B cell (primary cell): ENCODE measurements around the gene TTLL1. TPM values are rescaled to one million over a fixed set of nuclear protein-coding genes. Genes with fewer than 3 reads are reported as not detected.

Experiments used
- ATAC-seq: fragments of 200-7000 bp; cut with Tn5 transposase; one replicate; pipeline ENCODE4 v1.10.0; 2021; ENCODE audit warnings: low read depth, mild to moderate bottlenecking, moderate number of reproducible peaks, moderate library complexity
- CTCF ChIA-PET: fragments of 350-600 bp; sonication (Branson Sonifier 250); formaldehyde crosslinking; loops from one replicate; lab custom pipeline; 2021; ENCODE audit warnings: antibody characterized with exemption, inconsistent platforms; lab: Charles Lee
- POLR2A ChIA-PET: fragments of 350-600 bp; sonication (Branson Sonifier 250); formaldehyde crosslinking; loops from one replicate; lab custom pipeline; 2021; ENCODE audit warnings: antibody characterized with exemption; lab: Charles Lee
- DNase-seq: peaks from one replicate; pipeline ENCODE4 v3.0.0; 2013
- H2AFZ ChIP-seq: 2 replicates; pipeline ENCODE4 v1.6.1; 2012; ENCODE audit warnings: mild to moderate bottlenecking, low read depth, low read length; ENCODE audit not compliant: insufficient read depth, poor library complexity, severe bottlenecking
- H3K27ac ChIP-seq, 2 donors: 1 replicate in 1 of 2; 2 replicates in 1 of 2; pipeline ENCODE4 v1.5.1; 2012 to 2013; ENCODE audit warnings: low read length in 2 of 2, mild to moderate bottlenecking in 2 of 2, moderate library complexity in 1 of 2
- H3K27me3 ChIP-seq, 4 experiments: fragments of 200-600 bp in 1 of 4; sonication (generic) in 1 of 4; replicated peaks in 1 of 4; 1 replicate in 2 of 4; 2 replicates in 2 of 4; pipeline versions ENCODE4 v1.6.1 to v1.7.0; 2013 to 2016; ENCODE audit warnings: low read length in 3 of 4, mild to moderate bottlenecking in 2 of 4, mixed read lengths in 1 of 4, moderate library complexity in 1 of 4; ENCODE audit not compliant: insufficient read depth in 4 of 4, control insufficient read depth in 3 of 4; ENCODE audit errors: control extremely low read depth in 1 of 4
- H3K36me3 ChIP-seq, 2 experiments: replicated peaks in 1 of 2; 1 replicate in 1 of 2; 2 replicates in 1 of 2; pipeline versions ENCODE4 v1.6.1 to v1.7.1; 2013; ENCODE audit warnings: low read length in 1 of 2; ENCODE audit not compliant: insufficient read depth in 2 of 2, control insufficient read depth in 1 of 2; ENCODE audit errors: control extremely low read depth in 1 of 2, extremely low read depth in 1 of 2
- H3K4me1 ChIP-seq, 2 donors: fragments of 200-600 bp in 1 of 2; sonication (generic) in 1 of 2; 1 replicate in 1 of 2; 2 replicates in 1 of 2; pipeline versions ENCODE4 v1.5.1 to v1.6.1; 2013 to 2017; ENCODE audit warnings: low read length in 2 of 2; ENCODE audit not compliant: control insufficient read depth in 2 of 2, insufficient read depth in 2 of 2
- H3K4me2 ChIP-seq: replicated peaks from 2 replicates; pipeline ENCODE3; 2012; ENCODE audit warnings: mild to moderate bottlenecking, low read depth, low read length; ENCODE audit not compliant: poor library complexity, severe bottlenecking
- H3K4me3 ChIP-seq, 5 experiments: fragments of 200-600 bp in 1 of 5; sonication (generic) in 1 of 5; 1 replicate in 3 of 5; 2 replicates in 2 of 5; pipeline versions ENCODE4 v1.5.1 to v1.7.0; 2011 to 2016; ENCODE audit warnings: low read length in 4 of 5, mild to moderate bottlenecking in 4 of 5, low read depth in 2 of 5, control low read depth in 1 of 5, moderate library complexity in 1 of 5; ENCODE audit not compliant: insufficient read depth in 1 of 5; ENCODE audit errors: control extremely low read depth in 1 of 5, extremely low read depth in 1 of 5
- H3K79me2 ChIP-seq: fragments of 200-600 bp; sonication (generic); one replicate; pipeline ENCODE4 v1.6.0; 2016; ENCODE audit warnings: low read length; ENCODE audit not compliant: control insufficient read depth, insufficient read depth
- H3K9ac ChIP-seq: fragments of 200-600 bp; sonication (generic); 2 replicates; pipeline ENCODE4 v1.6.1; 2017; ENCODE audit warnings: mild to moderate bottlenecking, low read length, moderate library complexity
- H3K9me3 ChIP-seq, 3 donors: one replicate each; pipeline versions ENCODE4 v1.6.1 to v1.7.1; 2013; ENCODE audit warnings: low read length in 2 of 3; ENCODE audit not compliant: control insufficient read depth in 2 of 3, insufficient read depth in 1 of 3; ENCODE audit errors: control extremely low read depth in 1 of 3
- H4K20me1 ChIP-seq: 2 replicates; pipeline ENCODE4 v1.6.0; 2012; ENCODE audit warnings: mild to moderate bottlenecking, low read length; ENCODE audit not compliant: insufficient read depth, control insufficient read depth, poor library complexity, severe bottlenecking
- H3K27ac Mint-ChIP-seq: one replicate; pipeline ENCODE4 v1.8.0; 2021; ENCODE audit warnings: mixed read lengths
- H3K27me3 Mint-ChIP-seq: one replicate; pipeline ENCODE4 v1.8.0; 2021; ENCODE audit warnings: mixed read lengths
- H3K4me1 Mint-ChIP-seq: one replicate; pipeline ENCODE4 v1.8.0; 2021; ENCODE audit warnings: mixed read lengths
- H3K4me3 Mint-ChIP-seq: one replicate; pipeline ENCODE4 v1.8.0; 2021; ENCODE audit warnings: mixed read lengths
- H3K9me3 Mint-ChIP-seq: one replicate; pipeline ENCODE4 v1.8.0; 2022; ENCODE audit warnings: mixed read lengths; ENCODE audit not compliant: insufficient read depth
- EZH2 ChIP-seq: IDR thresholded peaks from 2 replicates; pipeline ENCODE4 v1.6.1; 2012; ENCODE audit warnings: borderline replicate concordance, low read depth, mild to moderate bottlenecking, moderate library complexity, low read length; ENCODE audit not compliant: insufficient read depth, poor library complexity, severe bottlenecking
- WGBS: methylation state at CpG from one replicate; pipeline ENCODE4 v1.1.5; 2013; ENCODE audit warnings: missing lambda C conversion rate; ENCODE audit not compliant: insufficient coverage; 5-methylcytosine and 5-hydroxymethylcytosine counted together
- intact Hi-C: fragments of 100-400 bp; cut with micrococcal nuclease; formaldehyde crosslinking; loops from one replicate; pipeline ENCODE4 v1.10.0; 2022
- polyA plus RNA-seq: library from polyadenylated mRNA; depleted of rRNA; stranded (reverse); fragments of >200 nt; gene quantifications from 2 replicates; pipeline ENCODE4 v1.2.3, GENCODE V29; 2012
- total RNA-seq, 2 donors: library from RNA; stranded (reverse); fragments of 120-200 nt in 1 of 2; gene quantifications; 1 replicate in 1 of 2; 2 replicates in 1 of 2; pipeline versions ENCODE4 v1.2.3 to v1.2.4, GENCODE V29; 2013 to 2022
- TF ChIP-seq, protein P1 (sequence below): fragments of 200-600 bp; IDR thresholded peaks from one replicate; pipeline ENCODE4 v1.8.0; 2022; ENCODE audit warnings: antibody characterized with exemption, mild to moderate bottlenecking

Gene TTLL1
- total and polyA plus RNA-seq, 2 donors (not counting 1 experiment from before 2014, with no cell fraction given): 3.0 to 3.3 TPM

GRCh38 chr22:43001271-43002201, 87.7 kb downstream of the TTLL1 start:
- POLR2A ChIA-PET: interaction anchor here (0.5 to 0.9 kb wide), 4 partner anchors 9 to 162 kb away, joined by 3 to 6 read pairs (median 3); no protein-coding TSS in a partner anchor
- H3K27ac Mint-ChIP-seq: peak overlapping the region; percentile 78
- peak overlapping the region; percentile 40 for H3K4me3 Mint-ChIP-seq
- no peaks in the 10 kb centered on the region for H3K9me3 Mint-ChIP-seq
- TF ChIP-seq EZH2: no peak
- TF ChIP-seq, protein P1, sequence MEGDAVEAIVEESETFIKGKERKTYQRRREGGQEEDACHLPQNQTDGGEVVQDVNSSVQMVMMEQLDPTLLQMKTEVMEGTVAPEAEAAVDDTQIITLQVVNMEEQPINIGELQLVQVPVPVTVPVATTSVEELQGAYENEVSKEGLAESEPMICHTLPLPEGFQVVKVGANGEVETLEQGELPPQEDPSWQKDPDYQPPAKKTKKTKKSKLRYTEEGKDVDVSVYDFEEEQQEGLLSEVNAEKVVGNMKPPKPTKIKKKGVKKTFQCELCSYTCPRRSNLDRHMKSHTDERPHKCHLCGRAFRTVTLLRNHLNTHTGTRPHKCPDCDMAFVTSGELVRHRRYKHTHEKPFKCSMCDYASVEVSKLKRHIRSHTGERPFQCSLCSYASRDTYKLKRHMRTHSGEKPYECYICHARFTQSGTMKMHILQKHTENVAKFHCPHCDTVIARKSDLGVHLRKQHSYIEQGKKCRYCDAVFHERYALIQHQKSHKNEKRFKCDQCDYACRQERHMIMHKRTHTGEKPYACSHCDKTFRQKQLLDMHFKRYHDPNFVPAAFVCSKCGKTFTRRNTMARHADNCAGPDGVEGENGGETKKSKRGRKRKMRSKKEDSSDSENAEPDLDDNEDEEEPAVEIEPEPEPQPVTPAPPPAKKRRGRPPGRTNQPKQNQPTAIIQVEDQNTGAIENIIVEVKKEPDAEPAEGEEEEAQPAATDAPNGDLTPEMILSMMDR: no peak
- peaks cover 0 to 8% (median 0%) of the 10 kb centered on the region in 3 donors for H3K9me3 ChIP-seq
- H3K9ac ChIP-seq: peak overlapping the region; percentile 8
- no peaks in the 10 kb centered on the region for H3K36me3 ChIP-seq
- intact Hi-C loops: no loop called here
- 22% methylated on average over 2 of the region's 3 CpGs for WGBS
- ATAC-seq (peak; percentile 33), DNase-seq (peak; percentile 40)
- no peaks in the 10 kb centered on the region for H3K27me3 Mint-ChIP-seq
- peak overlapping the region; percentile 3 to 23 for H3K27ac ChIP-seq
- H4K20me1 ChIP-seq: peaks cover 86% of the 10 kb centered on the region
- H3K4me1 ChIP-seq: peaks cover 41 to 58% of the 10 kb centered on the region in 2 donors
- no peaks in the 10 kb centered on the region for H3K27me3 ChIP-seq
- H3K79me2 ChIP-seq: peaks cover 98% of the 10 kb centered on the region
- no peak overlapping the region for H3K4me3 ChIP-seq
- H2AFZ ChIP-seq: no peak overlapping the region
- CTCF ChIA-PET: interaction anchor here (1.0 to 1.4 kb wide), 2 partner anchors 13 to 134 kb away, joined by 4 to 5 read pairs; no protein-coding TSS in a partner anchor
- peaks cover 80% of the 10 kb centered on the region for H3K4me1 Mint-ChIP-seq
- peak overlapping the region; percentile 55 for H3K4me2 ChIP-seq
